K562 (cell line): ENCODE results near the gene TUBA4B. TPM values are rescaled to one million over a fixed set of nuclear protein-coding genes. Genes with fewer than 3 reads are reported as not detected.

Experiments used
- CAMTA2 ChIP-seq: fragments of 250-450 bp; sonication (Bioruptor Pico); conservative IDR thresholded peaks from 2 replicates; pipeline ENCODE4 v1.5.1; 2022
- EGR1 ChIP-seq: fragments of 450-650 bp; conservative IDR thresholded peaks from 2 replicates; pipeline ENCODE4 v1.6.1; 2017; ENCODE audit warnings: mild to moderate bottlenecking
- FOSL1 ChIP-seq: fragments of 200-800 bp; sonication (Bioruptor generic); conservative IDR thresholded peaks from 2 replicates; pipeline ENCODE4 v1.6.1; 2016; ENCODE audit warnings: missing genetic modification characterization, missing compliant biosample characterization
- GABPA ChIP-seq: fragments of 200-800 bp; sonication (Bioruptor generic); conservative IDR thresholded peaks from 2 replicates; pipeline ENCODE4 v1.6.1; 2016; ENCODE audit warnings: low read depth, missing genetic modification characterization, missing compliant biosample characterization
- HDAC1 ChIP-seq, 2 experiments: fragments of 450-650 bp; IDR thresholded peaks; 2 replicates each; pipeline ENCODE4 v1.6.1; 2016 to 2017; ENCODE audit warnings: inconsistent platforms in 1 of 2, mild to moderate bottlenecking in 1 of 2, moderate library complexity in 1 of 2
- HMGN3 ChIP-seq: IDR thresholded peaks from 2 replicates; pipeline ENCODE4 v1.6.1; 2011; ENCODE audit warnings: borderline replicate concordance, low read depth, mild to moderate bottlenecking, mixed read lengths, low read length; ENCODE audit not compliant: insufficient read length; ENCODE audit errors: extremely low read depth
- PHF8 ChIP-seq: fragments of 200-600 bp; sonication (generic); IDR thresholded peaks from 2 replicates; pipeline ENCODE4 v1.6.1; 2012; ENCODE audit warnings: mixed run types, mild to moderate bottlenecking, inconsistent platforms, low read length, moderate library complexity, borderline replicate concordance
- RCOR1 ChIP-seq, 2 experiments: IDR thresholded peaks; 2 replicates each; pipeline ENCODE4 v1.6.1; 2012; ENCODE audit warnings: low read depth in 2 of 2, low read length in 2 of 2, borderline replicate concordance in 1 of 2, improper control_type of control experiment in 1 of 2
- TBL1XR1 ChIP-seq, 2 experiments: IDR thresholded peaks; 2 replicates each; pipeline ENCODE4 v1.6.1; 2012; ENCODE audit warnings: improper control_type of control experiment in 2 of 2, low read length in 2 of 2, mild to moderate bottlenecking in 1 of 2
- TCF3 ChIP-seq: sonication (generic); formaldehyde crosslinking; IDR thresholded peaks from 2 replicates; pipeline ENCODE4 v1.4.0; 2020; ENCODE audit warnings: mild to moderate bottlenecking, missing genetic modification reagents
- ZNF232 ChIP-seq: sonication (generic); formaldehyde crosslinking; IDR thresholded peaks from 2 replicates; pipeline ENCODE4 v1.8.0; 2022; ENCODE audit warnings: mild to moderate bottlenecking, missing genetic modification reagents
- polyA plus RNA-seq, 8 experiments: library from polyadenylated mRNA; depleted of rRNA in 4 of 8; stranded (reverse) in 5 of 8; unstranded in 3 of 8; fragments of >200 nt; fragmentation: Nextera tagmentation in 2 of 8; fragmentation: Illumina TruSeq in 1 of 8; extraction: Ambion mirVana in 2 of 8; extraction: Trizol in 1 of 8; gene quantifications; 2 replicates each; pipeline versions ENCODE4 v1.2.1 to v1.2.3, GENCODE V29; 2011 to 2014; ENCODE audit warnings: inconsistent platforms in 1 of 8, missing spikeins in 1 of 8
- total RNA-seq, 7 experiments: library from RNA; depleted of rRNA in 6 of 7; stranded (reverse); fragments of >200 nt in 6 of 7; fragmentation: Illumina TruSeq in 2 of 7; extraction: Trizol in 2 of 7; gene quantifications; 2 replicates each; pipeline versions ENCODE4 v1.2.1 to v1.2.3, GENCODE V29; 2011 to 2021; ENCODE audit warnings: low replicate concordance in 1 of 7
- TF ChIP-seq, protein P1 (sequence below): fragments of 250-450 bp; sonication (Bioruptor Pico); IDR thresholded peaks from 2 replicates; pipeline ENCODE4 v1.4.0; 2020; ENCODE audit warnings: mild to moderate bottlenecking, moderate library complexity
- TF ChIP-seq, protein P2 (sequence below), 2 experiments: IDR thresholded peaks in 1 of 2; conservative IDR thresholded peaks in 1 of 2; 2 replicates each; pipeline ENCODE4 v1.6.1; 2016; ENCODE audit warnings: low read depth in 2 of 2, mild to moderate bottlenecking in 1 of 2, missing compliant biosample characterization in 1 of 2, missing genetic modification characterization in 1 of 2, moderate library complexity in 1 of 2
- TF ChIP-seq, protein P3 (sequence below), 2 experiments: fragments of 150-350 bp in 1 of 2; IDR thresholded peaks; 2 replicates each; pipeline ENCODE4 v1.6.1; 2012 to 2016; ENCODE audit warnings: low read depth in 2 of 2, low read length in 2 of 2, mild to moderate bottlenecking in 1 of 2, moderate library complexity in 1 of 2
- TF ChIP-seq, protein P4 (sequence below), 3 experiments: fragments of 200-800 bp in 1 of 3; sonication (Bioruptor generic) in 1 of 3; sonication (generic) in 1 of 3; formaldehyde crosslinking in 1 of 3; IDR thresholded peaks; 2 replicates each; pipeline versions ENCODE4 v1.6.1 to v1.8.0; 2016 to 2022; ENCODE audit warnings: mild to moderate bottlenecking in 2 of 3, missing compliant biosample characterization in 2 of 3, missing genetic modification characterization in 2 of 3, missing genetic modification reagents in 1 of 3

The TUBA4B gene
- total and polyA plus RNA-seq, 9 of the 15 experiments (the other 6 are each of a cell fraction or from before 2014, with no cell fraction given) = 0.04 TPM; not detected in 8

DNA sequence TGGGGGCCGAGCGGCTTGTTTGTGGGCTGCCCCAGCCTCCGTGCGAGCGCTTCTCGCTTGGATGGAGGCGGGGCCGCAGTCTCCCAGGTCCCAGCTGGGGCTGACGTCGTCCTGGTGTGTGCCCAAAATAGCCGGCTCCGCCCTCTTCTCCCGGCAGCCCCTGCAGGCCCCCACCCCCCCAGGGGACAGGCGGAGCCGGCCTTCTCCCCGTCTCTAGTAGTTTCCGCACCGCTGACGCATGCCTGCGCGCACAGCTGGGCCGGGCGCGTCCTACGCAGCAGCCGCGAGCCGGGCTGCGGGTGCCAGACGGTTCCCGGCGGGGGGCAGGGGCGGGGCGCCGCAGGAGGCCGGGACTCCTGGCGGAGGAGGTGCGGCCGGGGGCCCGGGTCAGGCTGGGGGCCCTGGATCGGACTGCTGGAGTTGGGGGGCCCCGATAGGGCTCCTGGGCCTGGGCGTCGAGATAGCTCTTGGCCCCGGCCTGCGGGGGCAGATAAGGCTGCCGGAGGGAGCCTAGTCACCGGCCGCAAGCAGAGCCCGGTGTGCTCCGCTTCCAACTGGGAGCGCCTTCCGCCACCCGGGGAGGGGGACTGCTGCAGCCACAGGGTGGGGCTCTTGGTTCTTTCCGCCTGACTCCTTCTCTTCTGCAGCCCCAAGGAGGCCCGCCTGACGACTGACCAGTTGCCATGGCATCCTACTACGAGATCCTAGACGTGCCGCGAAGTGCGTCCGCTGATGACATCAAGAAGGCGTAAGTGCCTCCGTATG lies 26.3 kb downstream of the TUBA4B start, which contains the start of gene DNAJB2 (continued):
- TF ChIP-seq, protein P1, sequence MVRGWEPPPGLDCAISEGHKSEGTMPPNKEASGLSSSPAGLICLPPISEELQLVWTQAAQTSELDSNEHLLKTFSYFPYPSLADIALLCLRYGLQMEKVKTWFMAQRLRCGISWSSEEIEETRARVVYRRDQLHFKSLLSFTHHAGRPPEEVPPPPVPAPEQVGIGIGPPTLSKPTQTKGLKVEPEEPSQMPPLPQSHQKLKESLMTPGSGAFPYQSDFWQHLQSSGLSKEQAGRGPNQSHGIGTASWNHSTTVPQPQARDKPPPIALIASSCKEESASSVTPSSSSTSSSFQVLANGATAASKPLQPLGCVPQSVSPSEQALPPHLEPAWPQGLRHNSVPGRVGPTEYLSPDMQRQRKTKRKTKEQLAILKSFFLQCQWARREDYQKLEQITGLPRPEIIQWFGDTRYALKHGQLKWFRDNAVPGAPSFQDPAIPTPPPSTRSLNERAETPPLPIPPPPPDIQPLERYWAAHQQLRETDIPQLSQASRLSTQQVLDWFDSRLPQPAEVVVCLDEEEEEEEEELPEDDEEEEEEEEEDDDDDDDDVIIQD (CRISPR knock-in tag) = 0 out of 2 replicates have a peak, but pooled peaks have one; percentile 23
- TF ChIP-seq TBL1XR1 (IDR thresholded peaks at IDR 0.05; ENCODE audit: low read length in 2 of 2) (peak in 1 of 2 experiments; percentile 94; a peak in 3 of 4 replicates), CAMTA2 (no peak), FOSL1 (tag) (peak; percentile 97), ZNF232 (no peak), HDAC1 (IDR thresholded peaks at IDR 0.05) (no peak), GABPA (peak; percentile 63; the same call in 1 of the 2 replicates), TCF3 (CRISPR knock-in tag) (peak; percentile 98), PHF8 (peak; percentile 25; the same call in 1 of the 2 replicates), EGR1 (peak; percentile 71), RCOR1 (IDR thresholded peaks at IDR 0.05; ENCODE audit: borderline replicate concordance in 1 of 2, low read depth in 2 of 2, low read length in 2 of 2) (peak; percentile 78 to 80; a peak in 3 of 4 replicates), HMGN3 (peak; percentile 100)
- TF ChIP-seq, protein P2, sequence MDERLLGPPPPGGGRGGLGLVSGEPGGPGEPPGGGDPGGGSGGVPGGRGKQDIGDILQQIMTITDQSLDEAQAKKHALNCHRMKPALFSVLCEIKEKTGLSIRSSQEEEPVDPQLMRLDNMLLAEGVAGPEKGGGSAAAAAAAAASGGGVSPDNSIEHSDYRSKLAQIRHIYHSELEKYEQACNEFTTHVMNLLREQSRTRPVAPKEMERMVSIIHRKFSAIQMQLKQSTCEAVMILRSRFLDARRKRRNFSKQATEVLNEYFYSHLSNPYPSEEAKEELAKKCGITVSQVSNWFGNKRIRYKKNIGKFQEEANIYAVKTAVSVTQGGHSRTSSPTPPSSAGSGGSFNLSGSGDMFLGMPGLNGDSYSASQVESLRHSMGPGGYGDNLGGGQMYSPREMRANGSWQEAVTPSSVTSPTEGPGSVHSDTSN (CRISPR knock-in tag; IDR thresholded peaks at IDR 0.05; ENCODE audit: low read depth) = no peak
- TF ChIP-seq, protein P2 (tag; conservative IDR thresholded peaks at IDR 0.05; ENCODE audit: low read depth) = no peak
- TF ChIP-seq, protein P3, sequence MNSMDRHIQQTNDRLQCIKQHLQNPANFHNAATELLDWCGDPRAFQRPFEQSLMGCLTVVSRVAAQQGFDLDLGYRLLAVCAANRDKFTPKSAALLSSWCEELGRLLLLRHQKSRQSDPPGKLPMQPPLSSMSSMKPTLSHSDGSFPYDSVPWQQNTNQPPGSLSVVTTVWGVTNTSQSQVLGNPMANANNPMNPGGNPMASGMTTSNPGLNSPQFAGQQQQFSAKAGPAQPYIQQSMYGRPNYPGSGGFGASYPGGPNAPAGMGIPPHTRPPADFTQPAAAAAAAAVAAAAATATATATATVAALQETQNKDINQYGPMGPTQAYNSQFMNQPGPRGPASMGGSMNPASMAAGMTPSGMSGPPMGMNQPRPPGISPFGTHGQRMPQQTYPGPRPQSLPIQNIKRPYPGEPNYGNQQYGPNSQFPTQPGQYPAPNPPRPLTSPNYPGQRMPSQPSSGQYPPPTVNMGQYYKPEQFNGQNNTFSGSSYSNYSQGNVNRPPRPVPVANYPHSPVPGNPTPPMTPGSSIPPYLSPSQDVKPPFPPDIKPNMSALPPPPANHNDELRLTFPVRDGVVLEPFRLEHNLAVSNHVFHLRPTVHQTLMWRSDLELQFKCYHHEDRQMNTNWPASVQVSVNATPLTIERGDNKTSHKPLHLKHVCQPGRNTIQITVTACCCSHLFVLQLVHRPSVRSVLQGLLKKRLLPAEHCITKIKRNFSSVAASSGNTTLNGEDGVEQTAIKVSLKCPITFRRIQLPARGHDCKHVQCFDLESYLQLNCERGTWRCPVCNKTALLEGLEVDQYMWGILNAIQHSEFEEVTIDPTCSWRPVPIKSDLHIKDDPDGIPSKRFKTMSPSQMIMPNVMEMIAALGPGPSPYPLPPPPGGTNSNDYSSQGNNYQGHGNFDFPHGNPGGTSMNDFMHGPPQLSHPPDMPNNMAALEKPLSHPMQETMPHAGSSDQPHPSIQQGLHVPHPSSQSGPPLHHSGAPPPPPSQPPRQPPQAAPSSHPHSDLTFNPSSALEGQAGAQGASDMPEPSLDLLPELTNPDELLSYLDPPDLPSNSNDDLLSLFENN (IDR thresholded peaks at IDR 0.05; ENCODE audit: low read depth in 2 of 2, low read length in 2 of 2) = peak in 1 of 2 experiments; percentile 98; a peak in 2 of 4 replicates
- TF ChIP-seq, protein P4, sequence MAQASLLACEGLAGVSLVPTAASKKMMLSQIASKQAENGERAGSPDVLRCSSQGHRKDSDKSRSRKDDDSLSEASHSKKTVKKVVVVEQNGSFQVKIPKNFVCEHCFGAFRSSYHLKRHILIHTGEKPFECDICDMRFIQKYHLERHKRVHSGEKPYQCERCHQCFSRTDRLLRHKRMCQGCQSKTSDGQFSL (CRISPR knock-in tag; IDR thresholded peaks at IDR 0.05) = peak; percentile 87
- TF ChIP-seq, protein P4 (tag; IDR thresholded peaks at IDR 0.05) = peak in 1 of 2 experiments; percentile 79; a peak in 1 of 4 replicates
